WI38 (cell line): ENCODE results near the gene FBXO24.

Experiments used
- H3K4me3 ChIP-seq: 2 replicates; pipeline ENCODE4 v1.5.1; 2011; ENCODE audit warnings: low read depth, mild to moderate bottlenecking, control low read depth, low read length
- CTCF ChIP-seq: IDR thresholded peaks from 2 replicates; pipeline ENCODE4 v1.5.1; 2012; ENCODE audit warnings: low read depth, mild to moderate bottlenecking, control low read depth, low read length

The FBXO24 gene

GRCh38 chr7:100632951-100633717, 47.0 kb downstream of the FBXO24 start:
- no peak for TF ChIP-seq CTCF
- peak overlapping the region; percentile 41 for H3K4me3 ChIP-seq

- TF ChIP-seq CTCF = no peak
- no peak overlapping the region for H3K4me3 ChIP-seq
Measured at GRCh38 chr7:100639995-100640516, 53.9 kb downstream of the FBXO24 start.

- H3K4me3 ChIP-seq = no peak overlapping the region
- no peak for TF ChIP-seq CTCF
Measured at GRCh38 chr7:100640517-100641440, 54.7 kb downstream of the FBXO24 start.

GRCh38 chr7:100641463-100641859, 55.3 kb downstream of the FBXO24 start, which contains the start of gene TFR2:
TSS of gene TFR2 (minus strand) at chr7:100641552. CDS start at chr7:100641509, 43 bp downstream.
- H3K4me3 ChIP-seq = no peak within 1 kb of the TSS
- TF ChIP-seq CTCF = no peak

GRCh38 chr7:100641860-100642533, 55.9 kb downstream of the FBXO24 start:
- H3K4me3 ChIP-seq = no peak overlapping the region
- no peak for TF ChIP-seq CTCF

GRCh38 chr7:100642534-100642907, 56.4 kb downstream of the FBXO24 start:
- no peak for TF ChIP-seq CTCF

More at GRCh38 chr7:100642534-100642907, 56.4 kb downstream of the FBXO24 start:
- no peak overlapping the region for H3K4me3 ChIP-seq
